ENCODE results near the gene CCL21. TPM values are rescaled to one million over a fixed set of nuclear protein-coding genes. Genes with fewer than 3 reads are reported as not detected.

CCL21 gene
- total and polyA plus RNA-seq, 2 of the 13 experiments (the other 11 are each of a cell fraction or from before 2014, with no cell fraction given) = not detected

DNA sequence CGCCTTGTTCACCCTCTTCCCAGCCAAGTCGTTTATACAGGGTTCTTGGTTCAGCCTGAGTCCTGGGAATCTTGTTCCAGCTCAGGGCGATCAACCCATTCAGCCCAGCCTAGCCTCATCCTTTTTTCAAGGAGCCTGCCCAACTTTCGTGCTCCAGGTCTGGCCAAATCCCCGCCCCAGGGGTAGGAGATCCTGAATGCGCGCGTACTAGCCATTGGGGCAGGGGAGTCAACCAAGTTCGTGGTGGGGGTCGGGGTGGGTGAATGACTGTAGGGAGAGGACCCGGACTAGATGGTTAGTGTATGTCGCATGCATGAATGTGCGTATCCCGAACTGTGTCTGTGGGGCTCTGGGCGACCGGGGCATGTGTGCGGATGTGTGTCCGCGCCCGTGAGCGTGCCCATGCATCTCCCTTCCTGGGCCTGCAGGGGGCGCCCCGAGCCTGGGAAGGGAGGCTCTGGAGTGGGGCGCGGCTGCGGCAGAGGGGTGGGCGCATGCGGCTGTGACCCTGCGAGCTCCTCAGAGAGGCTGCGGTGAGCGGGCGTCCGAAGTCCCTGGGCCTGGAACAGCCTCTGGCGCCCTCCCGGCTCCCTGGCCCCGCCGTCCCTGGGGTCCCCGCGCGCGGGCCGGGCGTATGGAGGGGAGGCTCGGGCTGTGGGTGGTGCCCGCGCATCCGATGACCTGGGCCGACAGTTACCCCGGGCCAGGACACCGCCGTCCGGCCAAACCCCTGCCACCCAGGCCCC, 8.7 kb downstream of the CCL21 start (continued):
- TF ChIP-seq, protein P1, sequence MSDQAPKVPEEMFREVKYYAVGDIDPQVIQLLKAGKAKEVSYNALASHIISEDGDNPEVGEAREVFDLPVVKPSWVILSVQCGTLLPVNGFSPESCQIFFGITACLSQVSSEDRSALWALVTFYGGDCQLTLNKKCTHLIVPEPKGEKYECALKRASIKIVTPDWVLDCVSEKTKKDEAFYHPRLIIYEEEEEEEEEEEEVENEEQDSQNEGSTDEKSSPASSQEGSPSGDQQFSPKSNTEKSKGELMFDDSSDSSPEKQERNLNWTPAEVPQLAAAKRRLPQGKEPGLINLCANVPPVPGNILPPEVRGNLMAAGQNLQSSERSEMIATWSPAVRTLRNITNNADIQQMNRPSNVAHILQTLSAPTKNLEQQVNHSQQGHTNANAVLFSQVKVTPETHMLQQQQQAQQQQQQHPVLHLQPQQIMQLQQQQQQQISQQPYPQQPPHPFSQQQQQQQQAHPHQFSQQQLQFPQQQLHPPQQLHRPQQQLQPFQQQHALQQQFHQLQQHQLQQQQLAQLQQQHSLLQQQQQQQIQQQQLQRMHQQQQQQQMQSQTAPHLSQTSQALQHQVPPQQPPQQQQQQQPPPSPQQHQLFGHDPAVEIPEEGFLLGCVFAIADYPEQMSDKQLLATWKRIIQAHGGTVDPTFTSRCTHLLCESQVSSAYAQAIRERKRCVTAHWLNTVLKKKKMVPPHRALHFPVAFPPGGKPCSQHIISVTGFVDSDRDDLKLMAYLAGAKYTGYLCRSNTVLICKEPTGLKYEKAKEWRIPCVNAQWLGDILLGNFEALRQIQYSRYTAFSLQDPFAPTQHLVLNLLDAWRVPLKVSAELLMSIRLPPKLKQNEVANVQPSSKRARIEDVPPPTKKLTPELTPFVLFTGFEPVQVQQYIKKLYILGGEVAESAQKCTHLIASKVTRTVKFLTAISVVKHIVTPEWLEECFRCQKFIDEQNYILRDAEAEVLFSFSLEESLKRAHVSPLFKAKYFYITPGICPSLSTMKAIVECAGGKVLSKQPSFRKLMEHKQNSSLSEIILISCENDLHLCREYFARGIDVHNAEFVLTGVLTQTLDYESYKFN (CRISPR knock-in tag; conservative IDR thresholded peaks at IDR 0.05) = no peak
- no peak for TF ChIP-seq RFX3 (CRISPR knock-in tag; IDR thresholded peaks at IDR 0.05)
- peak; percentile 25; the same call in 1 of the 2 replicates for TF ChIP-seq RELA (CRISPR knock-in tag; IDR thresholded peaks at IDR 0.05)
- 0 out of 2 replicates have a peak, but pooled peaks have one; percentile 10 for TF ChIP-seq ARNT2 (CRISPR knock-in tag; IDR thresholded peaks at IDR 0.05; ENCODE audit: low read depth)
- no peak for TF ChIP-seq ZC3H13 (CRISPR knock-in tag; IDR thresholded peaks at IDR 0.05)
- no peak for TF ChIP-seq TRIM24 (CRISPR knock-in tag; IDR thresholded peaks at IDR 0.05)
- TF ChIP-seq SOX13 (IDR thresholded peaks at IDR 0.05) = no peak
- no peak for TF ChIP-seq SOX13 (CRISPR knock-in tag; conservative IDR thresholded peaks at IDR 0.05 in 1 of 2, IDR thresholded peaks at IDR 0.05 in 1 of 2)
- TF ChIP-seq ZNF761 (CRISPR knock-in tag; conservative IDR thresholded peaks at IDR 0.05) = no peak
- TF ChIP-seq TBX2 (CRISPR knock-in tag; IDR thresholded peaks at IDR 0.05; ENCODE audit: borderline replicate concordance) = no peak
- no peak for TF ChIP-seq SMAD9 (CRISPR knock-in tag; IDR thresholded peaks at IDR 0.05)
- TF ChIP-seq ZNF350 (CRISPR knock-in tag; IDR thresholded peaks at IDR 0.05; ENCODE audit: borderline replicate concordance, low read depth) = 0 out of 2 replicates have a peak, but pooled peaks have one; percentile 18
- TF ChIP-seq KIAA2018 (CRISPR knock-in tag; IDR thresholded peaks at IDR 0.05; ENCODE audit: borderline replicate concordance) = no peak
- TF ChIP-seq GABPB1 (CRISPR knock-in tag; IDR thresholded peaks at IDR 0.05) = peak; percentile 53; the same call in 1 of the 2 replicates
- TF ChIP-seq BHLHE40 (IDR thresholded peaks at IDR 0.05; ENCODE audit: low read length) = 0 out of 2 replicates have a peak, but pooled peaks have one; percentile 52
- no peak for TF ChIP-seq GLMP (CRISPR knock-in tag; IDR thresholded peaks at IDR 0.05; ENCODE audit: borderline replicate concordance)
